ENCODE data around the gene NAV2.

Gene NAV2

DNA sequence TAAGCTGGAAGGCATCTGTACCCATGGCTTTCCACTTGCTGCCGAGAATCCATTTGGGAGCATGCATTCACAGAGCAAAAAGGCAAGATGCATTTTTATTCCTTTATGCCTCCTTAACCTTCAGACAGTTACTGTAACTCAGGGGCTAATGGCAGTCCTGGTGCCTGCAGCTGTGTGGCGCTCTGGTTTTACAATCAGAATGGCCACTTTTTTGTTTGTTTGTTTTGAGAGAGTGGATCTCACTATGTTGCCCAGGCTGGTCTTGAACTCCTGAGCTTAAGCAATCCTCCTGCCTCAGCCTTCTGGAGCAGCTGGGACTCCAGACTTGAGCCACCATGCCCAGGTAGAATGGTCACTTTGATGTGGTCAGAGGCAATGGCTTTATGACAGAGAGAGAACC, 101.8 kb downstream of the NAV2 start:
- no peak for DNase-seq

DNA sequence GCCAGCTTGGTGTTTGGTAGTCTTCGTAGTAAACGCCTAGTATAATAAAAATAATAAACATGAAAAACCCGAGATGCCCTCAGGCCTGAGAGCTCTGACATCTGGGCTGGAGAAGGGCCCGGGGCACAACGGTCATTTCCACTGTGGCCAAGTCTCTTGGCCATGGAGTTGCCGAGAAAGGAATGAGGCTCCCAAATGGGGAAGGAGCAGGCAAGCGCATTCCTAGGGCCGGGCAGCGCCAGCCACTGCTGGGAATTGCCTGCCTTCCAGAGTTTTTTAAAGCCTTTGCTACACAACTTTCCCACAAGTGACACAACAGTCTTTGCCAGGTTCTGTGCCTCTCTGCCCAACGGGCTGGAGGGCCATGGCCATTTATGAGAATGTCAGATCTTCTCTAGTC, 103.4 kb downstream of the NAV2 start:
- no peak for DNase-seq

DNA sequence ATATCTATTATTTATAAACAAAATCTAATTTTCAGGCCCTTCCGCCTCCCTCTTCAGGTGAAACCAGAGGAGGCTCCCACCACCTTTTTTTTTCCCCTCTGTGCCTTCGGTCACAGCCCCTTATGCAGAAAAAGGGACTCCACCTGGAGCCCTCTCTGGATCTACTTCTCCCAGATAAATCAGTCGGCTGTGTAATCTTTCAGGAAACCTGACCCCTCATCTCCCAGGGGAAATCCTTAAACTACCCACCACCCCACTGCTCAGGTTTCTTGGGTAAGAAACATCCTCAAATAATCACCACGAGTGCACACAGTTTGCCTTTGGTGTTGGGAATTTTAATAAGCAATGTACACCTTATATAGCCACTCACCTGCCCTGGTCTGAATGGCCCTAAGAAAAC, 104.2 kb downstream of the NAV2 start:
- DNase-seq, result no peak

DNA sequence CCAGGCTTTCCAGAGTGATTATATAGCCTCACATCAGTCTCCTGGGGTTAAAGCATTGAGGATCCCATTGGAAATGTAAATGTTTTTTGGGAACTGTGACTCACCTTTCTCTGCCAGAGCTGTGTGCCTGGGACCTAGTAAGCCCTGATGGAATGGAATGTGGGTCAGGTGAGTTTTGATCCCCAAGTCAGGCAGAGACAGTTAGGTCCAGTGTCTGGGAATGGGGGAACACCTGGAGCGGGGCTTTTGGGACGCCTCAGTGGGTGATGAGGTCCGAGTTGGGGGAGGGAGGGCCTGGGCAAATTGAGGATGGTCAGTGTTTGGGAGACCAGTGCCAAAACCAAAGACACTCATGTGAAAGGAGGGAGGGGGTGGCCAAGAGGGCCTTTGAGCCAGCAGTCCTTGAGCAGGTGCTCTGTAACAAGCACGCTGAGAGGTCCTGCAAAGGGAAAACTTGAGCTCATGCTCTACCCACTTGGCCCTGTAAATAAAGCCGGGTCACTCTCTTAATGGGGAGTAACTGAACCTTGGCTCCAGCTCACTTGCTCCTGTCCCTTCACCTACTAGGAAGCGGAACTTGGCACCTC, 104.7 kb downstream of the NAV2 start:
- DNase-seq, result no peak

DNA sequence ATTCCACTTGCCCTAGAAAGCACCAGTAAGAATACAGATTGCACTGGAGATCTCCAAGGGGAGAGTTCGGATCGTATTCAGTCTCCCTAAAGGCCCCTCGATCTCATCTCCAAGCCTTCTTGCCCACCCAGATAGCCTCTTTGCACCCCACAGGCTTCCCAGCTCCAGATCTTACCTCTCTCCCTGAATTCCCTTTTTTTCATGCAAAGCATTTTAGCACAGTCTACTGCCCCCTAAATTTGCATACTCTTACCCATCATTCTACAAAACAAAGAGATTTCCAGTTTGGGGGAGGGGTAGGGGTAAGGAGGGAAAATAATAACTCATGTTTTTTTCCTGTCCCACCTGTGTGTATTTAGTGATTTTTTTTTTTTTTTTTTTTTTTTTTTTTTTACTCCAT, 105.2 kb downstream of the NAV2 start:
- DNase-seq, result no peak

DNA sequence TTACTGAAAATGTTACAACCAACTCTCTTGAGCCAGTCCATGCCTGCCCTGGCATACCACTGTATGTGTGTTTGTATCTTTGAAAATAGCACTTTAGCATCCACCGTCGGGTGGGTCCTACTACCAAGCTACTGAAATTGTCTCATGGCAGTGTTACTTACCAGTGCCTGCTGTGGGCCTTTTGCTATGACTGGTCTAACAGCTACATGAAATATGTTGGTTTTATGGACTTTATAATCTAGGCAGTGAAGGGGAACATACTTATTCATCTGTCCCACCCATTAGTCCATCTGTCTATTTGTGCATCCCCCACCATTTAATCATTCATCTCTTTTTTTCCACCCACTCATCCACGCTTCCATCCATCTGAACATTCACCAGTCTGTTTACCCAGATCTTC, 106.0 kb downstream of the NAV2 start:
- DNase-seq, result no peak

DNA sequence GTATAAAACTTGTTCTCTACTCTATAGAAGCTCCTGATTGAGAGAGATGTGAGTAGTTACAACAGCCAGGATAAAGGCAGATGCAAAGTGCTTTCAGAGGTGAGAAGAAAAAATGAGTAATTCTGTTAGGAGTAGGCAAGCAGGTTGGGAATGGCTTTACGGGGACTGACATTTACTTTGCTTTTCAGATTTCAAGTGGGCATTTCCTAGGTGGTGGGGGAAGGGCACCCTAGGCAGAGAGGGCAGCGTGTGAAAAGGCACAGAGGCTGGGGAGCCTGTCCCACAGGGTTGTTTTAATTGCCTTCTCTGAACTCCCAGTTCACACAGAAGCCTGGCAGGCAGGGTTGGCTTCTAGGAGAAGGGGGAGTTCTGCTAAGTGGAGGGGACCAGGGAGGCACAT, 106.5 kb downstream of the NAV2 start:
- DNase-seq, result no peak

DNA sequence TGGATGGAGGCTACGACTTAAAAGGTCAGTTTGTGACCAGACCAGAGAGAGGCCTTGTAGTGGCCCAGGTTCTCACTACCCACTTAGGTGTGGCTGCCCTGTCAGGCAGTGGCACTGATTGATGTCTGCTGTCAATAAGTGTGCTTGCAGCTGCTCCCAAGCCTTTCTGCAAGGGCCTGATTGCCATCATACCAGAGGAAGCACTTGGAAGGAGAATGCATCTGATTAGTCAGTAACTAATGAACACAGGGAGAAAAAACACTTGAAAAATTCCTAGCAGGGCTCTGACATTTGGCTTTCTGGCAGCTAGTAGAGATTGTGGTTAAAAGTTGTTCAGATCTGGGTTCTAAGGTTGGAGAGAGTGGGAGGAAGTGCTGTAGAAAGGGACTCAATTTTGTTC, 107.5 kb downstream of the NAV2 start:
- DNase-seq, result no peak

DNA sequence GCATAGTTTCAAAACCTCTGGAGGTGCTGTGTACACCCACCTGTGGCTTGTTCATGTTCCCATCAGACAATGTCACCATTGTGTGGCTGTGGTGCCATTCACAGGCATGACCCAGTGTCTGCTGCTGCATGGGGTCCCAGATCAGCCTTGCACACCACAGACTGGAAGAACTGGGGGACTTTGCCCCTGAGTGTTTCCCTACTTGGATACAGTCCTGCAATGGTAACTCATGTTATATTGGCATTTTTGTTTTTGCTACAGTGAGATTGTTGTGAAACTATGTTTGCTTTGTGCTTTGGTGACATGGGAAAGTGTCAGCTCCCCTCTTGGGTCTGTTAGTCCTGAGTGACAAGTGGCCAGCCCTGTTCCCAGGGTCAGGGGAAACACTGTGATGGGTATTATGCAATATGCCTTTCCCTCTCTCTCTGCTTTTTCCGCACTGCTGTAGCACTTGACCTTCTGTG, 108.8 kb downstream of the NAV2 start:
- DNase-seq, result no peak

DNA sequence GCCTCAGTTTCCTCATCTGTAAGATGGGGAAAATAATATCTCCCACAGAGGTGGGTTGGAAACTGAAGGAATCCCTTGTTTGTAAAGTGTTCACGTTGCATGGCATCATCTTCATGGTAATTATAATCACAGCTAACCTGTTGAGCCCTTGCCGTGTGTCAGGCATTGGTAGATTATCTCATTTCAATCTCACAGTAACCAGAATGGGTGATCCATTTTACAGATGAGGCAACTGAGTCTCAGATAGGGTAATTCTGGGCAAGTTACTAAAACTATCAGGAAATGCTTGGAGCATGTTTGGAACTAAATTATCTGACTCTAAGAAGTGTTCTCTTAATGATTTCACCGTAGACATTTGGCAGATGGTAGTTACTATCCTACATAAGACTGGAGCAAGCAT, 109.4 kb downstream of the NAV2 start:
- no peak for DNase-seq

DNA sequence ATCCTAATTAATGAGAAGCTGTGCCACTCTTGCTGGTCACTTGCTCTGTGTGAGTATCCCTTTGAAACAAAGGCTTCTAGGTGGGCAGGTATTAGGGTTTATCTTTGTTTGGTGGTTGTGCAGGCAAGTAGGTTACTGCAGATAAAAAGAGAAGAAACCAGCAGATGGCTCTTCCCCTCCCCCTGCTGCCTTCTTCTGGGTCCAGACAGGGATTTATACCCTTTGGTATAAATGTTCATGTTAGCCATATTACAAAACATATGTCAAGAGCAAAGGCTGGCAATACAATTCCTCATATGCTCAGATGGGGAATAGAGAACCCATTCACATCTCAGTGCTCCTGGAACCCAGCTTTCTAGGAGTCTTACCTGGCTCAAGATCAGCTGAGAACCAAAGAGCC, 109.9 kb downstream of the NAV2 start:
- no peak for DNase-seq

DNA sequence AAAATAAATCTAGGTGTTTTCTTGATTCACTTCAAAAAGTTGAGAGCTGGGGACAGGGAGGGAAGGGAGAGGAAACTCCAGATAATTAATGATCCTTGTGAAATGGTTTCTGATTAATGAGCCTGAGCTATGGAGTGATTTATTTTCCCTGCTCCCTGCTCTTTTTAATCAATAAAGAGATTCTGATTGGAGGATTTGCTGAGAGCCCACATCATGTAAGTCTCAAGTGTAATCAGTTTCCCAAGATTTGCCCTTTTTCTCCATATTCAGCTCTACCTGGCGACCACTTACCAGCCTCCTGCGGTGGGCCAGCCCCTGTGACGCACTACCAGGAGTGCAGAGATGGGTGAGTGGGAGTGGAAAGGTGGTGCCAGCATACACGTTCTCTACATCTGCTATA, 114.0 kb downstream of the NAV2 start:
- no peak for DNase-seq

DNA sequence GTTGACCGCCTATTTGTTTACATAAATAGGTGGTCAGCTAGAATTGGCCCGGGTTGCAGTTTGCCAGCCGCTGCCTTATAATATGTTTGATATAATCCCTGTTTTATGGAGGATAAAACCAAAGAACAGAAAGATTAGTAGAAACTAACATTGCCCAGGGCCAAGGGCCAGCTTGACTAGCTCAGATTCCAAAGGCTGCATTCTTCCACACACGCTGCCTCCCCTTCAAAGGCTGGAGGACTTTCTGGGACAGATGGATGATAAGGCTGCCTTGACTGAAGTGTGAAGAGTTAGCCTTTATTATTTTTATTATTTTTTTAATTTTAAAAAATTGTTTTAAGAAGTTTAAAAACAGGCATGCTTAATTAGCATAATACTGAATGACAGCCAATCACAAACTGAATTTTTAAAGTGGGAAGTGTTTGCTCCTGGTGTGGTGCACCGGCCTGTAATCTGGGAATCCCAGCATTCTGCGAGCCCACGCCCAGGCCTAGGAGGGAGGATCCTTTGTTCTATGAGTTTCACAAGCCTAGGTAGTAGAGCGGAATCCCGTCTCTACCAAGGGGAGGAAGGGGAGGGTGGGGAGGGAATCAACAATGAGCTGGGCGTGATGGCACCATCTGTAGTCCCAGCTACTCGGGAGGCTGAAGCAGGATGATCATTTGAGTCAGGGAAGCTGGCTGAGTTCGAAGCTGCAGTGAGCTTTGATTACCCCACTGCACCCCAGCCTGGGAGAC, 114.9 kb downstream of the NAV2 start:
- no peak for DNase-seq

DNA sequence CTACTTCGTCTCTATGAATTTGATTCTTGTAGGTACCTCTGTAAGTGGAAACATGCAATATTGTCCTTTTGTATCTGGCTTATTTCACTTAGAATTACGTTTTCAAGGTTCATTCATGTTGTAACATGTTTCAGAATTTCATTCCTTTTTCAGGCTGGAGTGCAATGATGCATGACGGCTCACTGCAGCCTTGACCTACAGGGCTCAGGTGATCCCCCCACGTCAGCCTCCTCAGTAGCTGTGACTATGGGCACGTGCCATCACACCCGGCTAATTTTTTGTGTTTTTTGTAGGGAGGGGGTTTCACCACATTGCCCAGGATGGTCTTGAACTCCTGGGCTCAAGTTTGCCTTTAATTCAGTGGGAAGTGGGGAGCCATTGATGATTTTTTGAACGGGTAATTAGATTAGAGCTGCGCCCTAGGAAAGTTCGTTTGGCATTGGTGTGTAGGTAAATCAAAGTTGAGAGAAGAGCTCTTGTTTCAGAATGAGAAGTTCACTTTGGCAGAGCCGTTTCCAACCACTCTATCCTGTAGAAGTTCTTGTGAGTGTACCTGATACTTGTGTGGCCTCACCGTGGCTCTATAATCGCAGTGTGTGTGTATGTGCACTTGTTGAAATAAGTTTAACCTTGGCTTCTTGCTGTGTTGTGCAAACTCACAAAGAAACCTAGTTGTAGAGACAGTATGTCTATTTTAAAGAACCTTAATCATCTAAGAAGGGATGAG, 115.9 kb downstream of the NAV2 start:
- DNase-seq, result no peak

DNA sequence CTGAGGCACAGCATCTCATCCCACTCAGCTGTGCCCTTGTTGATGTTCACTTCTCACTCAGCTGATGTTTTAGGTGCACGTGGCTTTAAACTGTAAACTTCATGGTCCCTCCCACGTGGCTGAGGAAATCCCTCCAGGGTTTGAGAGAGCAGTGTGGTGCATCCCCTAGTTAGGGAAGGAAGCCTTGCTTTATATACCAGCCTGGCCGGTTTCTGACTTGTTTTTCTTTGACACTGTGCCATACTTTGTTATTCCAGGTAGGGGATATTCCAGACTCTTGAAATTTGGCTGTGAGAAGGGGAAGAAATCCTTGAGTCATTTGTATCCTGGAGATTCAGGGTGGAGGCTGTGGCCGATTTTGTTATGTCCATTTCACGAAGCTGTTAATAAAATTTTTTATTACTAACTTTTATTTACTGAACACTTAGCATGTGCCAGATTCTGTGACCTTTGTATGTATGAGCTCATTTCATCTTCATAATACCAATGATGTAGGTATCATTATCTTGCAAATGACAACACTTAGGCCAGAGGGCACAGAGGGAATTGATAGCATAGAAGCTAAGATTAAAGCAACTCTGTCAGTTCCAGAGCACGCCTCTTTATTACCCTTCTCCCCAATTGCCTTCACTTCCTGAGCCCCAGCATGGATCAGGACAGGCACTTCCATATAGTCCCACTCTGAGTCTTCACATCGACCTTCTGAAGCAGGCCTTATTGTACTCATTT, 116.6 kb downstream of the NAV2 start:
- no peak for DNase-seq

DNA sequence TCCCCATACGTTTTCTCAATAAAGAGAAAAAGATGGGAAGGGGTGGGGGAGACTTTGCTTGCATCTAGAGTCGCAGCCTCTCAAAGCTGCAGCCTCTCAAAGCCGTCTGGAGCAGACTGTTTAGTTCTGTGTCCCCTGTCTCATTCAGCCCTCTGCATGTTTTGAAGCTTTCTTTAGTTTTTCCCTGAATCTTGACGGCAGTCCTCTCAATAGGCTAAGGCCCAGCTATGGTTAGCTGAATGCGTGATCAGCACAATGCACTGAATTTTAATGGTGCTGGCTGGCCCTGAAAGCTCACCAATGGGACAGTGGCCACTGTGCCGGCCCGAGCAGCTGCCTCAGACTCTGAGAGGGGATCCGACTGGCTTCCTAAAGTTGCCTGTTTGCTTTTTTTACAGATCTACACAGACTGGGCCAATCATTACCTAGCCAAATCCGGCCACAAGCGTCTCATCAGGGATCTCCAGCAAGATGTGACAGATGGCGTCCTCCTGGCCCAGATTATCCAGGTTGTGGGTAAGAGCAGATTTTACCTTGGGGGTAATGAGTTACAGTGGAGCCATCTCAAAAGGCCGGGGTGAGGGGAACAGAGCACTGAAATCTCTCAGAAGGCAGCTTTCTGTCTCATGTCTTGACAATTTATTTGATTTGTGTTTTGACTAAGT, 119.6 kb downstream of the NAV2 start:
- no peak for DNase-seq

DNA sequence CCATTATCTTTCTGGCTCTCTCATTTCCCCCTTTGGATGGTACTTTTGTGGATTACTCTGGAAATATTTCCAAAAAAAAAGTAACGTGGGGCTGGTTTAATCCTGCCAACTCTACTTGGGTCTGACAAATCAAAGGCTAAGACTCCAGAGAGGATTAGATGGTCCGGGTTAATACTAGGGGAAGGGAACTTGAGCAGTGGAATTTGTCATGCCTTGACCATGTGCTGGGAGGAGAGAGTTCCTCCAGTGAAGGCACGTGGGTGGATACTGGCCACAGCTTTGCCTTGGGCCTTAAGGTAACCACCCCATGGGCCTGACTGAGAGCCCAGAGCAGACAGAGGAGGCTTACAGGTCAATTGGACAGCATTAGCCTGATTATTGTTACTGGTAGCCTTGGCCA, 120.3 kb downstream of the NAV2 start:
- no peak for DNase-seq

DNA sequence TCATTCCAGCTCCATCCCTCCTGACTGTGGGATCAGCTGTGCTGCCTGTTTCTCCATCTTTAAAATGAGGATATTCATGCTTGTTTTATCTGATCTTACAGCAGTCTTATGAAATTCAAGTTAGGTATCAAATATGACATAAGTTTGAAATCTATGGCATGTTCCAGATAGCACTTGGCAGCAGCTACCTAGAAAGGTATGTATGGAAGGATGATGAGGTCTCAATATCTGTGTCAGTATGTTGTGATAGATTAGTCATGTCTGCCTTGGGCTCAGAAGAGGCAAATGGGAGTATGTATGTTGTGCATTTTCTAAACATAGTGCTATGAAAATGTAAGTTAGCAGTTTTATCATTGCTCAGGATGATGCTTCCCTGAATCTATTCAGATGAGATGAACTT, 122.1 kb downstream of the NAV2 start:
- no peak for DNase-seq

DNA sequence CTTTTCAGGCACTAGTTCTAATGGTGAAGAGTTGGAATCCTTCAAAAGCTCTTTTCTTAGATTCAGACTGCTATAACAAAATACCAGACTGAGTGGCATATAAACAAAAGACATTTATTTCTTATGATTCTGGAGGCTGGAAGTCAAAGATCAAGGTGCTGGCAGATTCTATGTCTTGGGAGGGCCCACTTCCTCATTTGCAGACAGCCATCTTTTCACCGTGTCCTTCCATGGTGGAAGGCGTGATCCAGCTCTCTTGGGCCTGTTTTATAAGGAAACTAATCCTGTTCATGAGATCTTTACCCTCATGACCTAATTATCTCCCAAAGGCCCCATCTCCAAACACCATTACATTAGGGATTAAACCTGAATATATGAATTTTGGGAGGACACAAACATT, 124.0 kb downstream of the NAV2 start:
- no peak for DNase-seq

DNA sequence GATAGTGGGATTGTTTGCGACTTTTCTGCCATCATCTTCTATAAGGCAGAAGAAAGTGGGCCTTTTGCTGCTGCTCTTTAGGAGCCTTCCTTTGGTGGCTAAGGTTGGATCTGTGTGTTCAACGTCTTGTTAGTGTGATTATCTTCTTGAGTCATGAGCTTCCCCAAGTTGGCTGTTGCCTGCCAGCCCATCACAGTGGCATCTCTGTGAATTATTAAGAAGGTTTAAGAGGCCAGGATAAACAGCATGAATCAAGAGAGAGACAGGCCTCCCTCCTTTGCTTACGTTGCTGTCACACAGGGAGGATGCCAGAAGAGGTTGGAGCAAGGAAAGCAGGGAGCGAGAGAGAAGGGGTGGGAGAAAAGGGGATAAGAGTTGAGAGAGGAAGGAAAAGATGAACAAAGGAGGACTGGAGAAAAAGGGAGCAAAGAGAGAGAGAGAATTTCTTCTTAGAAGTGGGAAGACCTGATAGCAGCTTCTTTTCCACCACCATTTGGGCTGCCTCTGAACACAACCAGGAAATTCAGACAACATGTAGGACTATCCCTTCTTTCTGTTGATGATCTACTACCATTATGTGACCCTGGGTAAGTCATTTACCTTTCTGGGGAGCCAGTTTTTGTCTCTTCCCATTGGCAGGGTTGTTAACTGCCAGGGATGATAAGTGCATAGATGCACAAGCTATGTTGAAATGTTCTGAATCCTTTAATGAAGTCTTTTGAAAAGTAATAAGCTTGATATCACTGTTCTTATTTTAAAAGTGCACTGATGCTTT, 126.5 kb downstream of the NAV2 start:
- DNase-seq, result no peak

DNA sequence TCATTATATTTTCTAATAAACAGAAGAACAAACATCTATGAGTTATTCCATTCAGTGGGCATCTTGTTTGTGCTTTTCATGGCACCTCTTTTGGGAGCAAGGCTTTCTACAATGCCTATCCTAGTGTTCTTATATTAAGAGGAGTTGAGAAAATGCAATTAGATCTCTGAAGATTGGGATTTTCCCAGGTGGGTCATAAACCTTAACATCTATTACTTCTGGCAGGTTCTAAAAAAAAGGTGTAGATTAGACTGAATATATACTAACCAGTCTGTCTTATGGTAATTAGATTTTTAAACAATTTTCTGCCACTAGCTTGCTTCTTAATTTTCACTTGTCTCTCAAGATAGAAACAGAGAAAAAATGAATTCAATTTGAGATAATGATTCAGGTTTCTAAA, 128.3 kb downstream of the NAV2 start:
- DNase-seq, result no peak

DNA sequence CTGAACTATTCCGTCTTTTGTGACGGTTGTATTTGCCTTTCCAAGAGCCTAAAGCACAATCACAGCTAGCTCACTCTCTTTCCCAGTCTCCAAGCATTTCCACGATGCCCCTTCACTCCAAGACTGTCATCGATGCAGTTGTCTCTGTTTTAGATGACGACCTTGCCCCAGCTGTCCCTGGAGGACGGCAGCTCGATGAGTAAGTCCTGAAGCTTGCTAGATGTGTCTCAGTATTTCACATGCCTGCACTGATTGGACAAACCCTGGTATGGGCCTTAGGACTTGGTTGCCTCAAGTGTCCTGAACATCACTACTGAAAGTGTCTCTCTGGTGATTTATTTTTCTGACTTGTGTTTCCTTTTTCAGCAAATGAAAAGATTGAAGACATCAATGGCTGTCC, 129.9 kb downstream of the NAV2 start:
- no peak for DNase-seq
